Measurements from ENCODE around the gene DOCK3.
"Not testable (repeated sequence)": the region's sequence is repeated elsewhere in the genome, so short reads cannot be mapped to it uniquely, and the experiment has no call there.

DOCK3 gene

GRCh38 chr3:50734985-50735384 is 60.3 kb downstream of the DOCK3 start:
- no peaks in the 10 kb centered on the region for H3K9me3 ChIP-seq (ENCODE audit: control insufficient read depth, insufficient read depth, low read length)
- H3K27me3 ChIP-seq (ENCODE audit: control insufficient read depth, insufficient read depth, low read length): no peaks in the 10 kb centered on the region
- no peaks in the 10 kb centered on the region for H3K36me3 ChIP-seq (ENCODE audit: control insufficient read depth, insufficient read depth, low read length)
- H3K27ac ChIP-seq (ENCODE audit: low read length): no peak overlapping the region
- DNase-seq (ENCODE audit: low read depth, low spot score): no peak
- no peak overlapping the region for H3K4me3 ChIP-seq (ENCODE audit: low read length)
- H3K4me1 ChIP-seq (ENCODE audit: control insufficient read depth, insufficient read depth, low read length): peaks cover 3% of the 10 kb centered on the region; the same call in 1 of the 2 replicates
- WGBS (ENCODE audit: insufficient coverage, insufficient read length): no CpG with 5 or more reads among the region's 1 CpG

- Histone ChIP-seq H3K4me1 (ENCODE audit: control insufficient read depth, insufficient read depth, low read length) (peaks cover 3% of the 10 kb centered on the region; the same call in 1 of the 2 replicates), H3K4me3 (ENCODE audit: low read length) (no peak overlapping the region), H3K27me3 (ENCODE audit: control insufficient read depth, insufficient read depth, low read length) (no peaks in the 10 kb centered on the region), H3K27ac (ENCODE audit: low read length) (no peak overlapping the region), H3K9me3 (ENCODE audit: control insufficient read depth, insufficient read depth, low read length) (no peaks in the 10 kb centered on the region), H3K36me3 (ENCODE audit: control insufficient read depth, insufficient read depth, low read length) (no peaks in the 10 kb centered on the region)
- WGBS (ENCODE audit: insufficient coverage, insufficient read length): no CpG with 5 or more reads among the region's 1 CpG
- DNase-seq (ENCODE audit: low read depth, low spot score): no peak
These were observed 62.6 kb downstream of the DOCK3 start for GRCh38 chr3:50737193-50737905.

GRCh38 chr3:50737906-50738598 is 63.3 kb downstream of the DOCK3 start:
- no peak overlapping the region for H3K27ac ChIP-seq (ENCODE audit: low read length)
- no peaks in the 10 kb centered on the region for H3K36me3 ChIP-seq (ENCODE audit: control insufficient read depth, insufficient read depth, low read length)
- DNase-seq (ENCODE audit: low read depth, low spot score): no peak
- WGBS (ENCODE audit: insufficient coverage, insufficient read length): no CpG with 5 or more reads among the region's 6 CpGs
- H3K9me3 ChIP-seq (ENCODE audit: control insufficient read depth, insufficient read depth, low read length): no peaks in the 10 kb centered on the region
- H3K4me3 ChIP-seq (ENCODE audit: low read length): no peak overlapping the region
- no peaks in the 10 kb centered on the region for H3K27me3 ChIP-seq (ENCODE audit: control insufficient read depth, insufficient read depth, low read length)
- H3K4me1 ChIP-seq (ENCODE audit: control insufficient read depth, insufficient read depth, low read length): peaks cover 3% of the 10 kb centered on the region; the same call in 1 of the 2 replicates

GRCh38 chr3:50743643-50744042 is 68.9 kb downstream of the DOCK3 start:
- no peaks in the 10 kb centered on the region for H3K27me3 ChIP-seq (ENCODE audit: control insufficient read depth, insufficient read depth, low read length)
- H3K9me3 ChIP-seq (ENCODE audit: control insufficient read depth, insufficient read depth, low read length): no peaks in the 10 kb centered on the region
- DNase-seq (ENCODE audit: low read depth, low spot score): no peak
- H3K4me1 ChIP-seq (ENCODE audit: control insufficient read depth, insufficient read depth, low read length): no peaks in the 10 kb centered on the region
- no peak overlapping the region for H3K4me3 ChIP-seq (ENCODE audit: low read length)
- no peak overlapping the region for H3K27ac ChIP-seq (ENCODE audit: low read length)
- H3K36me3 ChIP-seq (ENCODE audit: control insufficient read depth, insufficient read depth, low read length): no peaks in the 10 kb centered on the region
- WGBS (ENCODE audit: insufficient coverage, insufficient read length): 100% methylated on average over 1 of the region's 1 CpG

GRCh38 chr3:50749822-50750221 is 75.1 kb downstream of the DOCK3 start:
- Histone ChIP-seq H3K4me1 (ENCODE audit: control insufficient read depth, insufficient read depth, low read length) (no peaks in the 10 kb centered on the region; the same call in 1 of the 2 replicates), H3K4me3 (ENCODE audit: low read length) (no peak overlapping the region)
- WGBS (ENCODE audit: insufficient coverage, insufficient read length): no CpG with 5 or more reads among the region's 5 CpGs

GRCh38 chr3:50759015-50759414 is 84.3 kb downstream of the DOCK3 start:
- no peaks in the 10 kb centered on the region for H3K4me1 ChIP-seq (ENCODE audit: control insufficient read depth, insufficient read depth, low read length)
- H3K4me3 ChIP-seq (ENCODE audit: low read length): no peak overlapping the region
- H3K9me3 ChIP-seq (ENCODE audit: control insufficient read depth, insufficient read depth, low read length): no peaks in the 10 kb centered on the region
- no peak for DNase-seq (ENCODE audit: low read depth, low spot score)
- no CpG with 5 or more reads among the region's 5 CpGs for WGBS (ENCODE audit: insufficient coverage, insufficient read length)
- H3K27me3 ChIP-seq (ENCODE audit: control insufficient read depth, insufficient read depth, low read length): no peaks in the 10 kb centered on the region
- no peaks in the 10 kb centered on the region for H3K36me3 ChIP-seq (ENCODE audit: control insufficient read depth, insufficient read depth, low read length)
- no peak overlapping the region for H3K27ac ChIP-seq (ENCODE audit: low read length)

More at GRCh38 chr3:50749822-50750221, 75.1 kb downstream of the DOCK3 start:
- DNase-seq (ENCODE audit: low read depth, low spot score): no peak
- Histone ChIP-seq H3K9me3 (ENCODE audit: control insufficient read depth, insufficient read depth, low read length) (no peaks in the 10 kb centered on the region), H3K27me3 (ENCODE audit: control insufficient read depth, insufficient read depth, low read length) (no peaks in the 10 kb centered on the region), H3K36me3 (ENCODE audit: control insufficient read depth, insufficient read depth, low read length) (no peaks in the 10 kb centered on the region), H3K27ac (ENCODE audit: low read length) (no peak overlapping the region)

- Histone ChIP-seq H3K4me3 (ENCODE audit: low read length) (no peak overlapping the region), H3K9me3 (ENCODE audit: control insufficient read depth, insufficient read depth, low read length) (no peaks in the 10 kb centered on the region), H3K27ac (ENCODE audit: low read length) (no peak overlapping the region), H3K27me3 (ENCODE audit: control insufficient read depth, insufficient read depth, low read length) (no peaks in the 10 kb centered on the region), H3K36me3 (ENCODE audit: control insufficient read depth, insufficient read depth, low read length) (no peaks in the 10 kb centered on the region; the same call in 1 of the 2 replicates), H3K4me1 (ENCODE audit: control insufficient read depth, insufficient read depth, low read length) (no peaks in the 10 kb centered on the region)
- WGBS (ENCODE audit: insufficient coverage, insufficient read length): no CpG with 5 or more reads among the region's 1 CpG
- no peak for DNase-seq (ENCODE audit: low read depth, low spot score)
These were observed 103.0 kb downstream of the DOCK3 start for GRCh38 chr3:50777680-50778079.

- not testable (repeated sequence) for H3K4me3 ChIP-seq (ENCODE audit: low read length); H3K4me1 ChIP-seq (ENCODE audit: control insufficient read depth, insufficient read depth, low read length); H3K27ac ChIP-seq (ENCODE audit: low read length); H3K27me3 ChIP-seq (ENCODE audit: control insufficient read depth, insufficient read depth, low read length); DNase-seq (ENCODE audit: low read depth, low spot score); H3K9me3 ChIP-seq (ENCODE audit: control insufficient read depth, insufficient read depth, low read length); H3K36me3 ChIP-seq (ENCODE audit: control insufficient read depth, insufficient read depth, low read length)
- WGBS (ENCODE audit: insufficient coverage, insufficient read length): no CpG with 5 or more reads among the region's 3 CpGs
These were observed 107.0 kb downstream of the DOCK3 start for GRCh38 chr3:50781766-50782165.

GRCh38 chr3:50786631-50787030 is 111.9 kb downstream of the DOCK3 start:
- H3K36me3 ChIP-seq (ENCODE audit: control insufficient read depth, insufficient read depth, low read length): no peaks in the 10 kb centered on the region; the same call in 1 of the 2 replicates
- H3K4me3 ChIP-seq (ENCODE audit: low read length): no peak overlapping the region
- H3K4me1 ChIP-seq (ENCODE audit: control insufficient read depth, insufficient read depth, low read length): no peaks in the 10 kb centered on the region
- no peak overlapping the region for H3K27ac ChIP-seq (ENCODE audit: low read length)
- H3K9me3 ChIP-seq (ENCODE audit: control insufficient read depth, insufficient read depth, low read length): no peaks in the 10 kb centered on the region
- no CpG with 5 or more reads among the region's 5 CpGs for WGBS (ENCODE audit: insufficient coverage, insufficient read length)
- H3K27me3 ChIP-seq (ENCODE audit: control insufficient read depth, insufficient read depth, low read length): no peaks in the 10 kb centered on the region
- DNase-seq (ENCODE audit: low read depth, low spot score): no peak

- DNase-seq (ENCODE audit: low read depth, low spot score); H3K9me3 ChIP-seq (ENCODE audit: control insufficient read depth, insufficient read depth, low read length); H3K4me3 ChIP-seq (ENCODE audit: low read length); H3K4me1 ChIP-seq (ENCODE audit: control insufficient read depth, insufficient read depth, low read length); H3K27ac ChIP-seq (ENCODE audit: low read length); H3K27me3 ChIP-seq (ENCODE audit: control insufficient read depth, insufficient read depth, low read length); H3K36me3 ChIP-seq (ENCODE audit: control insufficient read depth, insufficient read depth, low read length): not testable (repeated sequence)
- no CpG with 5 or more reads among the region's 3 CpGs for WGBS (ENCODE audit: insufficient coverage, insufficient read length)
These were observed 116.2 kb downstream of the DOCK3 start for GRCh38 chr3:50790894-50791293.

Measured in iPS DF 6.9 (cell line).